Measurements from ENCODE around the gene KCNK13.

GRCh38 chr14:90019824-90020523, 41.8 kb upstream of the KCNK13 start:
- TF ChIP-seq, protein P1, sequence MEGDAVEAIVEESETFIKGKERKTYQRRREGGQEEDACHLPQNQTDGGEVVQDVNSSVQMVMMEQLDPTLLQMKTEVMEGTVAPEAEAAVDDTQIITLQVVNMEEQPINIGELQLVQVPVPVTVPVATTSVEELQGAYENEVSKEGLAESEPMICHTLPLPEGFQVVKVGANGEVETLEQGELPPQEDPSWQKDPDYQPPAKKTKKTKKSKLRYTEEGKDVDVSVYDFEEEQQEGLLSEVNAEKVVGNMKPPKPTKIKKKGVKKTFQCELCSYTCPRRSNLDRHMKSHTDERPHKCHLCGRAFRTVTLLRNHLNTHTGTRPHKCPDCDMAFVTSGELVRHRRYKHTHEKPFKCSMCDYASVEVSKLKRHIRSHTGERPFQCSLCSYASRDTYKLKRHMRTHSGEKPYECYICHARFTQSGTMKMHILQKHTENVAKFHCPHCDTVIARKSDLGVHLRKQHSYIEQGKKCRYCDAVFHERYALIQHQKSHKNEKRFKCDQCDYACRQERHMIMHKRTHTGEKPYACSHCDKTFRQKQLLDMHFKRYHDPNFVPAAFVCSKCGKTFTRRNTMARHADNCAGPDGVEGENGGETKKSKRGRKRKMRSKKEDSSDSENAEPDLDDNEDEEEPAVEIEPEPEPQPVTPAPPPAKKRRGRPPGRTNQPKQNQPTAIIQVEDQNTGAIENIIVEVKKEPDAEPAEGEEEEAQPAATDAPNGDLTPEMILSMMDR (IDR thresholded peaks at IDR 0.05): no peak
- no peak for TF ChIP-seq POLR2AphosphoS5 (IDR thresholded peaks at IDR 0.05; ENCODE audit: insufficient read depth in 1 of 2, low read depth in 1 of 2)

Data from vagina (tissue), 2 donors.